GM21786 (cell line): ENCODE results near the gene SYNDIG1.

ENCODE experiments used
- ATAC-seq: cut with Tn5 transposase; IDR thresholded peaks from one replicate; pipeline ENCODE4 v1.9.1; 2021; ENCODE audit not compliant: unreplicated experiment

Gene SYNDIG1

GRCh38 chr20:24705486-24705885 lies 236.1 kb downstream of the SYNDIG1 start:
- no peak for ATAC-seq

GRCh38 chr20:24708411-24709295 lies 239.2 kb downstream of the SYNDIG1 start:
- no peak for ATAC-seq
